Large intestine (tissue), 12 donors: ENCODE results near the gene MECP2. TPM values are rescaled to one million over a fixed set of nuclear protein-coding genes. Genes with fewer than 3 reads are reported as not detected.
A peak's percentile ranks its signal among the peaks of the same experiment; 100 is the strongest.
"Not testable (repeated sequence)": the region's sequence is repeated elsewhere in the genome, so short reads cannot be mapped to it uniquely, and the experiment has no call there.

ENCODE experiments used
- DNase-seq, 2 donors: peaks; one replicate each; pipeline versions ENCODE4 v3.0.0 to v3.0.0-alpha.2; 2013
- H3K27ac ChIP-seq: one replicate; pipeline ENCODE4 v1.5.1; 2013; ENCODE audit warnings: low read length
- H3K27me3 ChIP-seq: 2 replicates; pipeline ENCODE4 v1.6.1; 2013; ENCODE audit warnings: low read length; ENCODE audit not compliant: control insufficient read depth, insufficient read depth
- H3K36me3 ChIP-seq: 2 replicates; pipeline ENCODE4 v1.6.1; 2013; ENCODE audit warnings: low read length; ENCODE audit not compliant: control insufficient read depth, insufficient read depth
- H3K4me1 ChIP-seq: one replicate; pipeline ENCODE4 v1.6.1; 2013; ENCODE audit warnings: low read length; ENCODE audit not compliant: control insufficient read depth, insufficient read depth
- H3K4me3 ChIP-seq: one replicate; pipeline ENCODE4 v1.5.1; 2013; ENCODE audit warnings: low read length
- H3K9me3 ChIP-seq: one replicate; pipeline ENCODE4 v1.6.1; 2013; ENCODE audit warnings: mild to moderate bottlenecking, low read depth, low read length, moderate library complexity; ENCODE audit not compliant: control insufficient read depth
- WGBS: methylation state at CpG from one replicate; pipeline ENCODE4 v1.1.5; 2013; ENCODE audit warnings: low lambda C conversion rate; ENCODE audit not compliant: insufficient coverage; 5-methylcytosine and 5-hydroxymethylcytosine counted together
- long read RNA-seq, 11 donors: transcript quantifications; one replicate each; lab custom pipeline, GENCODE V29; 2026
- polyA plus RNA-seq: library from polyadenylated mRNA; unstranded; fragments of 120-200 nt; gene quantifications from one replicate; pipeline ENCODE4 v1.2.1, GENCODE V29; 2013

The MECP2 gene
- polyA plus RNA-seq: 19.4 TPM
- long read RNA-seq, donor 1, full-length matches to known transcripts: 1 of 1 reads
- long read RNA-seq, donor 1, partial matches to known transcripts: 0 of 1 reads
- long read RNA-seq, donor 1, other reads (novel, unspliced or antisense): 0 of 1 reads
- long read RNA-seq, donor 2, full-length matches to known transcripts: 8 of 8 reads
- long read RNA-seq, donor 2, partial matches to known transcripts: 0 of 8 reads
- long read RNA-seq, donor 2, other reads (novel, unspliced or antisense): 0 of 8 reads
- long read RNA-seq, donor 3, full-length matches to known transcripts: 5 of 5 reads
- long read RNA-seq, donor 3, partial matches to known transcripts: 0 of 5 reads
- long read RNA-seq, donor 3, other reads (novel, unspliced or antisense): 0 of 5 reads
- long read RNA-seq, donor 4: 0 reads
- long read RNA-seq, donor 5, full-length matches to known transcripts: 6 of 6 reads
- long read RNA-seq, donor 5, partial matches to known transcripts: 0 of 6 reads
- long read RNA-seq, donor 5, other reads (novel, unspliced or antisense): 0 of 6 reads
- long read RNA-seq, donor 6, full-length matches to known transcripts: 10 of 10 reads
- long read RNA-seq, donor 6, partial matches to known transcripts: 0 of 10 reads
- long read RNA-seq, donor 6, other reads (novel, unspliced or antisense): 0 of 10 reads
- long read RNA-seq, donor 7, full-length matches to known transcripts: 4 of 4 reads
- long read RNA-seq, donor 7, partial matches to known transcripts: 0 of 4 reads
- long read RNA-seq, donor 7, other reads (novel, unspliced or antisense): 0 of 4 reads
- long read RNA-seq, donor 8, full-length matches to known transcripts: 5 of 11 reads
- long read RNA-seq, donor 8, partial matches to known transcripts: 6 of 11 reads
- long read RNA-seq, donor 8, other reads (novel, unspliced or antisense): 0 of 11 reads
- long read RNA-seq, donor 9, partial matches to known transcripts: 0 of 3 reads
- long read RNA-seq, donor 9, other reads (novel, unspliced or antisense): 0 of 3 reads
- long read RNA-seq, donor 10, full-length matches to known transcripts: 8 of 8 reads
- long read RNA-seq, donor 10, partial matches to known transcripts: 0 of 8 reads
- long read RNA-seq, donor 10, other reads (novel, unspliced or antisense): 0 of 8 reads
- long read RNA-seq, donor 11, full-length matches to known transcripts: 6 of 6 reads
- long read RNA-seq, donor 11, partial matches to known transcripts: 0 of 6 reads
- long read RNA-seq, donor 11, other reads (novel, unspliced or antisense): 0 of 6 reads

DNA sequence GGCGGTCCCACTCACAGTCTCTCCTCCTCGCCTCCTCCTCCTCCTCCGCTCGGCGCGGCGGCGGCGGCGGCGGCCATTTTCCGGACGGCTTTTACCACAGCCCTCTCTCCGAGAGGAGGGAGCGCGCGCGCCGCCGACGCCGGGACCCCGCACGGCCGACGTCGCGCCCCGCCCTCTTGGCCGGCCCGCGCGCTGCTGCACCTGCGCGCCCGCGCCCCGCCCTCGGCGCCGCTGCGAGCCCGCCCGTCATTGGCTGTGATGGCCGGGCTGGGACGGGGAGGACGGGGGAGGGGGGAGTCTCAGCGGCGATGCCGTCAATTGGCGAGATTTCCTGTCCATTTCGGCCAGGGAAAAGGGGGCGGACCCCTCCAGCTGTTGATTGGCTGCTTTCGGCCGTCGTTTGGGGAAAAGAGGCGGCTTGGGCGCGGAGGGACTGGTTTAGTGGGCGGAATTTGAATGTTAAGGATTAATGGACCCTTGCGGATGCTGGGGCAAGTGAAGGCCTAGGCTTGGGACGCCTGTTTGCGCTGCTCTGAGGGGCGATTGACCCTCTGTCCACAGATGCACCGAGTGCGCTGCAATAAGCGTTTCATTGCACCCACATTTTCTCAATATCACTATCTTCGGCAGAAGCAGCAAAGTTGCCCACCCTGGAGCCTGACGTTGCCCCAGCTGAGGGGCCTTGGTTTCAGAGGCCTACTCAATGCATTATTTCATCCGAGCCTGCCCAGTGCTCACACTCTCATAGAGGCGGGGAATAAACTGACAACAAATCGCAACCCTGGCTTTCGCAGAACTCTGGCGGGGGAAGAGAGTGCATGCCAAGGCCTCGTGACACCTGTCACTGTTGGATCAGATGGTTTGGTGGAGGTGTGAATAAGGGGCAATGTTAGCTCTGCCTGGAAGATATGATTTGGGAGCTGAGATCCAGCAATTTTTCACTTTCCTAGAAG lies at the start of gene MECP2:
TSS of gene MECP2 (minus strand) at position 129 of the 953 bp plus-strand sequence.
- peak within 1 kb of the TSS; percentile 74 for H3K4me3 ChIP-seq
- H3K27me3 ChIP-seq: no peaks in the 10 kb centered on the region
- peak within 1 kb of the TSS; percentile 70 for H3K27ac ChIP-seq
- WGBS: no CpG with 5 or more reads among the region's 75 CpGs
- no peaks in the 10 kb centered on the region for H3K36me3 ChIP-seq
- DNase-seq: peak; percentile 90 to 92
- H3K9me3 ChIP-seq: no peaks in the 10 kb centered on the region
- H3K4me1 ChIP-seq: peaks cover 4% of the 10 kb centered on the region

GRCh38 chrX:154144010-154144409 lies 46.5 kb upstream of the MECP2 start, which contains the start of gene OPN1LW:
OPN1LW (plus strand) TSS chrX:154144243; CDS start chrX:154144284, 41 bp downstream.
- H3K27ac ChIP-seq, DNase-seq, H3K9me3 ChIP-seq, H3K27me3 ChIP-seq, H3K4me3 ChIP-seq, H3K36me3 ChIP-seq, H3K4me1 ChIP-seq: not testable (repeated sequence)
- WGBS: no CpG with 5 or more reads among the region's 15 CpGs

DNA sequence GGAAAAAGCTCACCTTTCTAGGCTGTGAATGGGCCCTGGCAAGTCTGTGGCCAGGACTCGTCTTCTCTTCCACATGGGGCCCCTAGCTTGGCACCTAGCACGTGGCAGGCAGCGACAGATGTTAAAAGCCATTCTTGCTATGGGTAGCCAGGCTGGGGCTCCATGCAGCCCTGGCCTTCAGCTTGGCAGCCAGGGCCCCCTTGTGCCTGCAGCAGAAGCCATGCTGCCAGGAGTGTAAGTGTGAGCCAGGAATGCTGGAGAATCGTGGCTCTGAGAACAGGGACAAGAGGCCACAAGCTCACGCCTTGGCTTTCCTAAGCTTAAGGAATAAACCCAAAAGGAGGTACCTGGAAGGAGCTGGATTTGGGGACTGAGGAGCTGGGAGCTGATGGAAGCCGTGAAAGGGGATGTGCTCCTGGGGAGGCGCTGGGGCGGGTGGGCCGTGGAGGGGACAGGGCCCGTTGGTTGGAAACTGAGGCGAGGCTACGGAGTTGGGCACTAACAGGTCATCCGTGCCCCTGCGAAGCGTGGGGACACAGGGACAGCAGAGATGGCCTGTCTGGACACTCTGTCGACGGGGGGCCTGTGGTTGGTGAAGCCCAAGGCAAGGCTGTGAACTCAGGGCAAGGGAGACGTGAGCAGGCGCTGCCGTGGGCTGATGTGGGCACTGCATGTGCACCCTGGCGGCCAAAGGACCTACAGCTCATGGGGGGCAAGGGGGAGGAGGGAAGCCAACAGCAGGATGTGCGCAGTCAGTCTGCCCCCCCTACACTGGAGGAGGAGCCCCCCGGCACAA lies 45.6 kb upstream of the MECP2 start:
- DNase-seq: no peak
- no peaks in the 10 kb centered on the region for H3K9me3 ChIP-seq
- no CpG with 5 or more reads among the region's 23 CpGs for WGBS

DNA sequence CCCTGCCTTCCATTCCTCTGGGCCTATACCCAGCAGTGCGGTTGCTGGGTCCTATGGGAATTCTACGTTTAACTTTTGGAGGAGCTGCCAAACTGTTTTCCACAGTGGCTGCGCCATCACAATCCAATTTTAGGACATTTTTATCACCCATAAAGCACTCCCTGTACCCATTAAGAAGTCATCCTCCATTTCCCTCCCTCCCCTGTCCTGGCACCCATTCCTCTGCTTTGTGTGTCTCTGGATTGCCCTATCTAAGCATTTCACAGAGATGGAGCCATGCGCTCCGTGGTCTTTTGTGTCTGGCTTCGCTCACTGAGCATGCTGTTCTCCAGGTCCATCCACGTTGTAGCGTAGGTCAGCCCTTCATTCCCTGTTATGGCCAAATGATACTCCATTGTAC lies 44.9 kb upstream of the MECP2 start:
- no peaks in the 10 kb centered on the region for H3K36me3 ChIP-seq
- no peaks in the 10 kb centered on the region for H3K27me3 ChIP-seq
- H3K27ac ChIP-seq: no peak overlapping the region
- H3K4me3 ChIP-seq: no peak overlapping the region
- no peaks in the 10 kb centered on the region for H3K9me3 ChIP-seq
- no CpG with 5 or more reads among the region's 8 CpGs for WGBS
- no peaks in the 10 kb centered on the region for H3K4me1 ChIP-seq
- DNase-seq: no peak

More for the DNA sequence above, 45.6 kb upstream of the MECP2 start:
- Histone ChIP-seq H3K4me3 (no peak overlapping the region), H3K4me1 (no peaks in the 10 kb centered on the region), H3K36me3 (no peaks in the 10 kb centered on the region), H3K27ac (no peak overlapping the region), H3K27me3 (no peaks in the 10 kb centered on the region)

- WGBS: no CpG with 5 or more reads among the region's 10 CpGs
- Histone ChIP-seq H3K4me1 (no peaks in the 10 kb centered on the region), H3K36me3 (no peaks in the 10 kb centered on the region), H3K4me3 (no peak overlapping the region), H3K27me3 (no peaks in the 10 kb centered on the region), H3K27ac (no peak overlapping the region), H3K9me3 (no peaks in the 10 kb centered on the region)
- no peak for DNase-seq
These were observed 43.2 kb upstream of the MECP2 start for GRCh38 chrX:154140742-154141141.

- H3K4me1 ChIP-seq: no peaks in the 10 kb centered on the region
- WGBS: no CpG with 5 or more reads among the region's 12 CpGs
- H3K9me3 ChIP-seq: no peaks in the 10 kb centered on the region
- H3K36me3 ChIP-seq: no peaks in the 10 kb centered on the region
- no peak for DNase-seq
- no peak overlapping the region for H3K4me3 ChIP-seq
- no peak overlapping the region for H3K27ac ChIP-seq
- no peaks in the 10 kb centered on the region for H3K27me3 ChIP-seq
These were observed 42.7 kb upstream of the MECP2 start for GRCh38 chrX:154140206-154140605.

- no peak for DNase-seq
- Histone ChIP-seq H3K27ac (no peak overlapping the region), H3K4me3 (no peak overlapping the region), H3K36me3 (no peaks in the 10 kb centered on the region), H3K4me1 (no peaks in the 10 kb centered on the region), H3K9me3 (no peaks in the 10 kb centered on the region), H3K27me3 (no peaks in the 10 kb centered on the region)
- WGBS: 90% methylated on average over 2 of the region's 10 CpGs
These were observed 41.3 kb upstream of the MECP2 start for GRCh38 chrX:154138857-154139256.

GRCh38 chrX:154136627-154137161 lies 39.2 kb upstream of the MECP2 start:
- H3K27ac ChIP-seq: no peak overlapping the region
- no peaks in the 10 kb centered on the region for H3K4me1 ChIP-seq
- H3K9me3 ChIP-seq: no peaks in the 10 kb centered on the region
- H3K27me3 ChIP-seq: no peaks in the 10 kb centered on the region
- peak; percentile 20 to 55 for DNase-seq
- H3K4me3 ChIP-seq: peak overlapping the region; percentile 16
- no CpG with 5 or more reads among the region's 44 CpGs for WGBS
- no peaks in the 10 kb centered on the region for H3K36me3 ChIP-seq
